Left ventricle myocardium inferior (tissue), 1 donor: ENCODE measurements around the gene ZNF414. TPM values are rescaled to one million over a fixed set of nuclear protein-coding genes. Genes with fewer than 3 reads are reported as not detected.

ENCODE experiments used
- DNase-seq: peaks from one replicate; pipeline ENCODE4 v3.0.0-alpha.2; 2020
- H3K27ac ChIP-seq: fragments of 200-600 bp; replicated peaks from 2 replicates; pipeline ENCODE4 v1.8.0; 2021
- H3K27me3 ChIP-seq: fragments of 200-600 bp; 2 replicates; pipeline ENCODE4 v1.8.0; 2021; ENCODE audit warnings: low read depth
- H3K36me3 ChIP-seq: fragments of 200-600 bp; 2 replicates; pipeline ENCODE4 v1.8.0; 2021
- H3K4me1 ChIP-seq: fragments of 200-600 bp; 2 replicates; pipeline ENCODE4 v1.8.0; 2021
- H3K4me3 ChIP-seq: fragments of 200-600 bp; 2 replicates; pipeline ENCODE4 v1.8.0; 2021; ENCODE audit warnings: mild to moderate bottlenecking, moderate library complexity
- H3K9me3 ChIP-seq: fragments of 200-600 bp; replicated peaks from 2 replicates; pipeline ENCODE4 v1.8.0; 2021
- CTCF ChIP-seq: fragments of 200-600 bp; IDR thresholded peaks from 2 replicates; pipeline ENCODE4 v1.8.0; 2021; ENCODE audit warnings: antibody characterized with exemption, mild to moderate bottlenecking, borderline replicate concordance
- intact Hi-C: fragments of 100-400 bp; cut with micrococcal nuclease; formaldehyde crosslinking; loops from one replicate; pipeline ENCODE4 v1.11.0; 2022
- total RNA-seq: library from RNA; stranded (reverse); fragmentation: NEBNext Ultra II Directional; extraction: Animal tissue kit (Norgen Biotek cat#: 25700); gene quantifications from one replicate; pipeline ENCODE4 v1.2.1, GENCODE V29; 2021
- donor health status: DM: no; HTN: yes; CAD: no; lungs with severe emphysema.

Gene ZNF414
- total RNA-seq, 1 donor from 2014 or later: 17.0 TPM

- no peak for TF ChIP-seq CTCF
- H3K27ac ChIP-seq: no peak overlapping the region
- no peaks in the 10 kb centered on the region for H3K27me3 ChIP-seq
- intact Hi-C loops: no loop called here
- H3K36me3 ChIP-seq: peaks cover 65% of the 10 kb centered on the region
- no peaks in the 10 kb centered on the region for H3K9me3 ChIP-seq
- DNase-seq: no peak
- H3K4me3 ChIP-seq: no peak overlapping the region
- H3K4me1 ChIP-seq: peaks cover 71% of the 10 kb centered on the region
Measured at GRCh38 chr19:8481201-8481600, 32.8 kb downstream of the ZNF414 start.

- Histone ChIP-seq H3K27me3 (no peaks in the 10 kb centered on the region), H3K27ac (peak overlapping the region; percentile 46), H3K4me3 (no peak overlapping the region), H3K4me1 (peaks cover 90% of the 10 kb centered on the region), H3K36me3 (peaks cover 65% of the 10 kb centered on the region), H3K9me3 (no peaks in the 10 kb centered on the region)
- intact Hi-C loops: no loop called here
- TF ChIP-seq CTCF: no peak
- DNase-seq: no peak
Measured at GRCh38 chr19:8478598-8478997, 35.4 kb downstream of the ZNF414 start.

GRCh38 chr19:8477889-8478288, 36.1 kb downstream of the ZNF414 start:
- no peak for DNase-seq
- H3K4me1 ChIP-seq: peaks cover 87% of the 10 kb centered on the region
- peaks cover 65% of the 10 kb centered on the region for H3K36me3 ChIP-seq
- H3K27me3 ChIP-seq: no peaks in the 10 kb centered on the region
- intact Hi-C loops: no loop called here
- no peak overlapping the region for H3K4me3 ChIP-seq
- TF ChIP-seq CTCF: no peak
- no peaks in the 10 kb centered on the region for H3K9me3 ChIP-seq
- H3K27ac ChIP-seq: peak overlapping the region; percentile 46

DNA sequence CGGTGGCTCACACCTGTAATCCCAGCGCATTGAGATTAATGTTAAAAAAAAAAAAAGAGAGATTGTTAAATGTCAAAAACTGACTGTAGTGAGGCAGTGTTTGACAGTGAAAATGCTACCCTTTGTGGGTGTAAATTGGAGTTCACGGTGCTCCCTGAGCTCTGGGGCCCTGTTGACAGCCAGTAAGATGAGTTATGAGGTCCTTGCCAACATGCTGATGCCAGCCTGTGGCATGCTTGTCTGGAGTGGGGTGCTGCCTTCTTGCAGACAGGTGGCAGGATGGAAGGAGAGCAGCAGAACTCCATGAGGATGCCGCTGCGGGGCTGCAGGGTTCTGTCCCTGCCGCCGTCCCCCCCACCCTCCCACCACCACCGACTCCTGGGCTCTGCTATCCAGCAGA, 37.4 kb downstream of the ZNF414 start:
- intact Hi-C loops: no loop called here
- DNase-seq: no peak
- H3K36me3 ChIP-seq: peaks cover 76% of the 10 kb centered on the region

GRCh38 chr19:8475005-8475404, 39.0 kb downstream of the ZNF414 start:
- Histone ChIP-seq H3K27me3 (no peaks in the 10 kb centered on the region), H3K9me3 (no peaks in the 10 kb centered on the region), H3K27ac (peak overlapping the region; percentile 78), H3K4me1 (peaks cover 80% of the 10 kb centered on the region), H3K4me3 (no peak overlapping the region), H3K36me3 (peaks cover 87% of the 10 kb centered on the region)
- intact Hi-C loops: no loop called here
- DNase-seq: no peak
- TF ChIP-seq CTCF: no peak

More for the DNA sequence above, 37.4 kb downstream of the ZNF414 start:
- no peaks in the 10 kb centered on the region for H3K9me3 ChIP-seq
- H3K27me3 ChIP-seq: no peaks in the 10 kb centered on the region
- H3K4me3 ChIP-seq: no peak overlapping the region
- H3K4me1 ChIP-seq: peaks cover 82% of the 10 kb centered on the region
- peak overlapping the region; percentile 78 for H3K27ac ChIP-seq
- peak; percentile 45 for TF ChIP-seq CTCF
